K562 (cell line): ENCODE data around the gene NUP62. TPM values are rescaled to one million over a fixed set of nuclear protein-coding genes. Genes with fewer than 3 reads are reported as not detected.

Experiments used
- DLX4 ChIP-seq: fragments of 250-450 bp; sonication (Bioruptor Pico); IDR thresholded peaks from 2 replicates; pipeline ENCODE4 v1.6.1; 2021; ENCODE audit warnings: mild to moderate bottlenecking
- EP400 ChIP-seq: fragments of 450-650 bp; IDR thresholded peaks from 2 replicates; pipeline ENCODE4 v1.6.1; 2017; ENCODE audit warnings: antibody characterized with exemption, mild to moderate bottlenecking, moderate library complexity
- ETV1 ChIP-seq: fragments of 450-650 bp; conservative IDR thresholded peaks from 2 replicates; pipeline ENCODE4 v1.6.1; 2016; ENCODE audit warnings: missing genetic modification characterization, control low read depth, low read depth, missing compliant biosample characterization
- KDM1A ChIP-seq, 2 experiments: fragments of 450-650 bp; IDR thresholded peaks; 2 replicates each; pipeline ENCODE4 v1.6.1; 2016; ENCODE audit warnings: mild to moderate bottlenecking in 2 of 2
- KDM2B ChIP-seq: fragments of 250-450 bp; sonication (Bioruptor Pico); IDR thresholded peaks from 2 replicates; pipeline ENCODE4 v1.8.0; 2021; ENCODE audit warnings: mild to moderate bottlenecking, moderate library complexity
- KLF13 ChIP-seq: fragments of 450-650 bp; IDR thresholded peaks from 2 replicates; pipeline ENCODE4 v1.6.1; 2016; ENCODE audit warnings: missing genetic modification characterization, low read depth, mild to moderate bottlenecking, missing compliant biosample characterization, moderate library complexity, borderline replicate concordance
- MAZ ChIP-seq, 2 experiments: fragments of 450-650 bp in 1 of 2; sonication (generic) in 1 of 2; formaldehyde crosslinking; IDR thresholded peaks in 1 of 2; conservative IDR thresholded peaks in 1 of 2; 2 replicates each; pipeline versions ENCODE4 v1.4.0 to v1.5.0; 2020; ENCODE audit warnings: mild to moderate bottlenecking in 1 of 2, missing genetic modification reagents in 1 of 2
- MBD1 ChIP-seq: fragments of 250-450 bp; sonication (Bioruptor Pico); IDR thresholded peaks from 2 replicates; pipeline ENCODE4 v1.8.0; 2022; ENCODE audit warnings: inconsistent platforms
- MCM3 ChIP-seq: fragments of 450-650 bp; IDR thresholded peaks from 2 replicates; pipeline ENCODE4 v1.6.1; 2016
- NR3C1 ChIP-seq: sonication (generic); formaldehyde crosslinking; IDR thresholded peaks from 2 replicates; pipeline ENCODE4 v1.8.1; 2022; ENCODE audit warnings: missing genetic modification reagents
- PTRF ChIP-seq: fragments of 450-650 bp; IDR thresholded peaks from 2 replicates; pipeline ENCODE4 v1.6.1; 2016; ENCODE audit warnings: mild to moderate bottlenecking, missing genetic modification characterization, missing compliant biosample characterization
- RBM17 ChIP-seq: fragments of 200-400 bp; formaldehyde crosslinking; IDR thresholded peaks from 2 replicates; pipeline ENCODE4 v1.6.1; 2017; ENCODE audit warnings: low read depth, mild to moderate bottlenecking, low read length, borderline replicate concordance
- ZBED1 ChIP-seq: IDR thresholded peaks from 2 replicates; pipeline ENCODE4 v1.6.1; 2014
- ZNF347 ChIP-seq: fragments of 450-650 bp; formaldehyde crosslinking; IDR thresholded peaks from 2 replicates; pipeline ENCODE4 v1.4.0; 2020; ENCODE audit warnings: low read depth, mild to moderate bottlenecking, moderate library complexity
- ZNF395 ChIP-seq: fragments of 200-800 bp; sonication (Bioruptor generic); IDR thresholded peaks from 2 replicates; pipeline ENCODE4 v1.6.1; 2017; ENCODE audit warnings: missing genetic modification characterization, missing compliant biosample characterization
- ZNF436 ChIP-seq: fragments of 250-450, 450-650 bp; sonication (Bioruptor Pico); formaldehyde crosslinking; IDR thresholded peaks from 2 replicates; pipeline ENCODE4 v1.7.0; 2020; ENCODE audit warnings: mild to moderate bottlenecking
- polyA plus RNA-seq, 8 experiments: library from polyadenylated mRNA; depleted of rRNA in 4 of 8; stranded (reverse) in 5 of 8; unstranded in 3 of 8; fragments of >200 nt; fragmentation: Nextera tagmentation in 2 of 8; fragmentation: Illumina TruSeq in 1 of 8; extraction: Ambion mirVana in 2 of 8; extraction: Trizol in 1 of 8; gene quantifications; 2 replicates each; pipeline versions ENCODE4 v1.2.1 to v1.2.3, GENCODE V29; 2011 to 2014; ENCODE audit warnings: inconsistent platforms in 1 of 8, missing spikeins in 1 of 8
- total RNA-seq, 7 experiments: library from RNA; depleted of rRNA in 6 of 7; stranded (reverse); fragments of >200 nt in 6 of 7; fragmentation: Illumina TruSeq in 2 of 7; extraction: Trizol in 2 of 7; gene quantifications; 2 replicates each; pipeline versions ENCODE4 v1.2.1 to v1.2.3, GENCODE V29; 2011 to 2021; ENCODE audit warnings: low replicate concordance in 1 of 7
- TF ChIP-seq, protein P1 (sequence below): sonication (generic); formaldehyde crosslinking; IDR thresholded peaks from 2 replicates; pipeline ENCODE4 v1.8.1; 2023; ENCODE audit warnings: mild to moderate bottlenecking, missing genetic modification reagents
- TF ChIP-seq, protein P2 (sequence below), 2 experiments: IDR thresholded peaks; 2 replicates each; pipeline ENCODE4 v1.6.1; 2012; ENCODE audit warnings: improper control_type of control experiment in 2 of 2, low read depth in 2 of 2, low read length in 2 of 2, borderline replicate concordance in 1 of 2
- TF ChIP-seq, protein P3 (sequence below): fragments of 250-450 bp; sonication (Bioruptor Pico); IDR thresholded peaks from 2 replicates; pipeline ENCODE4 v1.5.0; 2021

The NUP62 gene
- total and polyA plus RNA-seq, 9 of the 15 experiments (the other 6 are each of a cell fraction or from before 2014, with no cell fraction given): 16.9 to 109 (median 66.0) TPM

DNA sequence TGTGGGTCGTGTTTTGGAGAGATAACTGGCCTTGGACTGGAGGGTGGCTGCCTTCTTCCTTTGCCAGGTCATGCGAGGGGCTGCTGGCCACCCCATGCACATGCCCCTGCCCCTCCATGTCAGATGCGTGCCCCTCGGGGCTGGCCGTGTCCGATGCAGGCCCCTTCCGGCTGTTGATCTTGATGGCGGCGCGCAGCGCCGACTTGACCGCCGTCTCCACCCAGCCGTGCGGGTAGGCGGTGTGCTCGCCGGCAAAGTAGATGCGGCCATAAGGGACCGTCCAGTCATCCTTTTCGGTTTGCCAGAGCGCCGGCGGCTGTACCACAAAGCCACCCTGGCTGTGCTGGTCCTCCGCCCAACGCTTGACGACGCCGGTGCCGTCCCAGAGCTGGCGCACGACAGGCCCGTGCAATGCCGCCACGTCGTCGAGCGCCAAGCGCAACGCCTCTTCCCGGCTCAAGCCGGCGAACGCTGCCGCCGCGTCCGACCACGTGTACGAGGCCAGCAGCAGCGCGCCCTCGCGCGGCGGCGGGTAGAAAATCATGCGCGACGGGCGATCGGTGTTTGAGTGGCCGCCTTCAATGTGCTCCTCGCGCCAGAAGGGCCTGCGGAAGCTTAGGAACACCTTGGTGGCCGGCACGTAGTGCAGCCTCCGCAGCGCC, 39.5 kb downstream of the NUP62 start (continued):
- TF ChIP-seq EP400 (peak; percentile 99), ZNF395 (CRISPR knock-in tag) (peak; percentile 97), MCM3 (no peak), KDM1A (IDR thresholded peaks at IDR 0.05) (peak in 1 of 2 experiments; percentile 37; a peak in 2 of 4 replicates), ZNF436 (no peak), RBM17 (no peak), ETV1 (tag) (peak; percentile 48; the same call in 1 of the 2 replicates), MAZ (CRISPR knock-in tag; conservative IDR thresholded peaks at IDR 0.05 in 1 of 2, IDR thresholded peaks at IDR 0.05 in 1 of 2) (peak; percentile 71 to 95), PTRF (no peak), ZBED1 (peak; percentile 70; the same call in 1 of the 2 replicates), DLX4 (CRISPR knock-in tag) (no peak), MBD1 (CRISPR knock-in tag) (no peak), KLF13 (peak; percentile 66; the same call in 1 of the 2 replicates), NR3C1 (CRISPR knock-in tag) (peak; percentile 99), ZNF347 (CRISPR knock-in tag) (no peak), KDM2B (CRISPR knock-in tag) (peak; percentile 99)
- TF ChIP-seq, protein P1, sequence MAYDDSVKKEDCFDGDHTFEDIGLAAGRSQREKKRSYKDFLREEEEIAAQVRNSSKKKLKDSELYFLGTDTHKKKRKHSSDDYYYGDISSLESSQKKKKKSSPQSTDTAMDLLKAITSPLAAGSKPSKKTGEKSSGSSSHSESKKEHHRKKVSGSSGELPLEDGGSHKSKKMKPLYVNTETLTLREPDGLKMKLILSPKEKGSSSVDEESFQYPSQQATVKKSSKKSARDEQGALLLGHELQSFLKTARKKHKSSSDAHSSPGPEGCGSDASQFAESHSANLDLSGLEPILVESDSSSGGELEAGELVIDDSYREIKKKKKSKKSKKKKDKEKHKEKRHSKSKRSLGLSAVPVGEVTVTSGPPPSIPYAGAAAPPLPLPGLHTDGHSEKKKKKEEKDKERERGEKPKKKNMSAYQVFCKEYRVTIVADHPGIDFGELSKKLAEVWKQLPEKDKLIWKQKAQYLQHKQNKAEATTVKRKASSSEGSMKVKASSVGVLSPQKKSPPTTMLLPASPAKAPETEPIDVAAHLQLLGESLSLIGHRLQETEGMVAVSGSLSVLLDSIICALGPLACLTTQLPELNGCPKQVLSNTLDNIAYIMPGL (CRISPR knock-in tag): peak; percentile 100
- TF ChIP-seq, protein P2, sequence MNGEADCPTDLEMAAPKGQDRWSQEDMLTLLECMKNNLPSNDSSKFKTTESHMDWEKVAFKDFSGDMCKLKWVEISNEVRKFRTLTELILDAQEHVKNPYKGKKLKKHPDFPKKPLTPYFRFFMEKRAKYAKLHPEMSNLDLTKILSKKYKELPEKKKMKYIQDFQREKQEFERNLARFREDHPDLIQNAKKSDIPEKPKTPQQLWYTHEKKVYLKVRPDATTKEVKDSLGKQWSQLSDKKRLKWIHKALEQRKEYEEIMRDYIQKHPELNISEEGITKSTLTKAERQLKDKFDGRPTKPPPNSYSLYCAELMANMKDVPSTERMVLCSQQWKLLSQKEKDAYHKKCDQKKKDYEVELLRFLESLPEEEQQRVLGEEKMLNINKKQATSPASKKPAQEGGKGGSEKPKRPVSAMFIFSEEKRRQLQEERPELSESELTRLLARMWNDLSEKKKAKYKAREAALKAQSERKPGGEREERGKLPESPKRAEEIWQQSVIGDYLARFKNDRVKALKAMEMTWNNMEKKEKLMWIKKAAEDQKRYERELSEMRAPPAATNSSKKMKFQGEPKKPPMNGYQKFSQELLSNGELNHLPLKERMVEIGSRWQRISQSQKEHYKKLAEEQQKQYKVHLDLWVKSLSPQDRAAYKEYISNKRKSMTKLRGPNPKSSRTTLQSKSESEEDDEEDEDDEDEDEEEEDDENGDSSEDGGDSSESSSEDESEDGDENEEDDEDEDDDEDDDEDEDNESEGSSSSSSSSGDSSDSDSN (IDR thresholded peaks at IDR 0.05; ENCODE audit: borderline replicate concordance in 1 of 2, low read depth in 2 of 2, low read length in 2 of 2): peak in 1 of 2 experiments; percentile 81; a peak in 1 of 4 replicates
- TF ChIP-seq, protein P3, sequence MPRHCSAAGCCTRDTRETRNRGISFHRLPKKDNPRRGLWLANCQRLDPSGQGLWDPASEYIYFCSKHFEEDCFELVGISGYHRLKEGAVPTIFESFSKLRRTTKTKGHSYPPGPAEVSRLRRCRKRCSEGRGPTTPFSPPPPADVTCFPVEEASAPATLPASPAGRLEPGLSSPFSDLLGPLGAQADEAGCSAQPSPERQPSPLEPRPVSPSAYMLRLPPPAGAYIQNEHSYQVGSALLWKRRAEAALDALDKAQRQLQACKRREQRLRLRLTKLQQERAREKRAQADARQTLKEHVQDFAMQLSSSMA: no peak
